ENCODE data around the gene EPHB2.

DNA sequence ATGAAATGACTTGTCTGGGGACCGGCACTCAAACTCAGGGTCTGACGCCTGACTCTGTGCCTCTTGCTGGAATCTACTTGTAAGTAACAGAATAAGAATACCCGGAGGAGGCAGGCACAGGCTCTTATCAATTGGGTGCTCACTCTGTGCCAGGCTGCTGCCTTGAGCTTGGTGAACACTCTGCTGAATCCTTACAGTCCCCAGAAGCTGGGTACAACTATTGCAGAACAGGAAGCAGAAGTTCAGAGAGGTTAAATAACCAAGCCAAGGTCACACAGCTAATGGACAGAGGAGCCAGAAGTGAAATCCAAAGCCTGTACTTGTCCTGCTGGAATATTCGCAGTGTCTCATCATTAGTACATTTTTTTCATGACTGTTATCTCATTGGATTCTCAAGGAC is 86.0 kb downstream of the EPHB2 start:
- TF ChIP-seq, protein P1, sequence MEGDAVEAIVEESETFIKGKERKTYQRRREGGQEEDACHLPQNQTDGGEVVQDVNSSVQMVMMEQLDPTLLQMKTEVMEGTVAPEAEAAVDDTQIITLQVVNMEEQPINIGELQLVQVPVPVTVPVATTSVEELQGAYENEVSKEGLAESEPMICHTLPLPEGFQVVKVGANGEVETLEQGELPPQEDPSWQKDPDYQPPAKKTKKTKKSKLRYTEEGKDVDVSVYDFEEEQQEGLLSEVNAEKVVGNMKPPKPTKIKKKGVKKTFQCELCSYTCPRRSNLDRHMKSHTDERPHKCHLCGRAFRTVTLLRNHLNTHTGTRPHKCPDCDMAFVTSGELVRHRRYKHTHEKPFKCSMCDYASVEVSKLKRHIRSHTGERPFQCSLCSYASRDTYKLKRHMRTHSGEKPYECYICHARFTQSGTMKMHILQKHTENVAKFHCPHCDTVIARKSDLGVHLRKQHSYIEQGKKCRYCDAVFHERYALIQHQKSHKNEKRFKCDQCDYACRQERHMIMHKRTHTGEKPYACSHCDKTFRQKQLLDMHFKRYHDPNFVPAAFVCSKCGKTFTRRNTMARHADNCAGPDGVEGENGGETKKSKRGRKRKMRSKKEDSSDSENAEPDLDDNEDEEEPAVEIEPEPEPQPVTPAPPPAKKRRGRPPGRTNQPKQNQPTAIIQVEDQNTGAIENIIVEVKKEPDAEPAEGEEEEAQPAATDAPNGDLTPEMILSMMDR (conservative IDR thresholded peaks at IDR 0.05; ENCODE audit: low read length) = no peak
- TF ChIP-seq EZH2phosphoT487 (IDR thresholded peaks at IDR 0.05; ENCODE audit: borderline replicate concordance) = no peak

Measured in Loucy (cell line).